HG02884 (cell line): ENCODE data around the gene TMEM132E.

Experiments
- ATAC-seq: cut with Tn5 transposase; IDR thresholded peaks from one replicate; pipeline ENCODE4 v1.9.1; 2021; ENCODE audit warnings: mild to moderate bottlenecking, moderate library complexity; ENCODE audit not compliant: unreplicated experiment

Gene TMEM132E

GRCh38 chr17:34633760-34634159, 54.4 kb downstream of the TMEM132E start:
- no peak for ATAC-seq

DNA sequence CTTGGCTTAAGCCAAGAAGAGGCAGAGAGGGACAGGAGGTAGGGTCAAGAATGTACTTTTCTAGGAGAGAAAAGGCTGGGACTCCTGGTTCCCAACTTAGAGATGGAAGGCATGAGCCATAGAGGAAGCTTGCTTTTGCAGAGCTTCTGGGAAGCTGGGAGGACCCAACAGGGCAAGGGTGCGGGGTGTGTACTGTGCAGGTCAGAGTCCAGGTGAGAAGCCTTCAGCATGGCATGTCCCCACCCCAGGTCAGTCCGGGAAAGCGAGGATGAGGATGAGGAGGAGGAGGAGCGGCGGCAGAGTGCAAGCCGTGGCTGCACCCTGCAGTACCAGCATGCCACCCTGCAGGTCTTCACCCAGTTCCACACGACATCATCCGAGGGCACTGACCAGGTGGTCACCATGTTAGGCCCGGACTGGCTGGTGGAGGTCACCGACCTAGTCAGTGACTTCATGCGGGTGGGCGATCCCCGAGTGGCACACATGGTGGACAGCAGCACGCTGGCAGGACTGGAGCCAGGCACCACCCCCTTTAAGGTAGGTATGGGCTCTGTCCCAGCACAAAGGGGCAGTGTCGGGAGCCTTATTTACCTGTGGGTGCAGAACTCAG, 55.3 kb downstream of the TMEM132E start:
- no peak for ATAC-seq

DNA sequence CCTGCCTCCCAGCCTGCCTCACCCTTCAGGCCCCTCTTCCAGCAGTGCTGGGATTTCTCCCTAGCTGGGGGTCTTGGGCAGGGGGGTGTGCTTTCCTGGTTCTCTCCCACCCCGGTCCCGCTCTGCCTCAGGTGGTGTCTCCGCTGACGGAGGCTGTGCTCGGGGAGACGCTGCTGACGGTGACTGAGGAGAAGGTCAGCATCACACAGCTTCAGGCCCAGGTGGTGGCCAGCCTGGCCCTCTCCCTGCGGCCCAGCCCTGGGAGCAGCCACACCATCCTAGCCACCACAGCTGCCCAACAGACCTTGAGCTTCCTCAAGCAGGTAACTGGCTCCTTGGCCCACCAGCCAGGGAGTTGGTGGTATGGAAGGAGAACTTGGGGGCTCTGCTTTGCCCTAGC, 56.5 kb downstream of the TMEM132E start:
- no peak for ATAC-seq

DNA sequence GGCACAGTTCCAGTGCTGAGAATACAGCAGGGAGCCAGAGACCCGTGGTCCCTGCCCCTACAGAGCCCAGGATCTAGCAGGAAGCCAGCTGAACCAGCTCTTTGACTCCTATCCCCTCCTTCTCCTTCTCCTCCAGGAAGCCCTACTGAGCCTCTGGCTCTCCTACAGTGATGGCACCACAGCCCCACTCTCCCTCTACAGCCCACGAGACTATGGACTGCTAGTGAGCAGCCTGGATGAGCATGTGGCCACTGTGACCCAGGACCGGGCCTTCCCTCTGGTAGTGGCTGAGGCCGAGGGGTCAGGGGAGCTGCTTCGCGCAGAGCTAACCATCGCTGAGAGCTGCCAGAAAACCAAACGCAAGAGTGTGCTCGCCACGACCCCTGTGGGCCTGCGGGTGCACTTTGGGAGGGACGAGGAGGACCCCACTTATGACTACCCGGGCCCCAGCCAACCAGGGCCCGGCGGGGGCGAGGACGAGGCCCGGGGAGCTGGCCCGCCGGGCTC, 57.7 kb downstream of the TMEM132E start:
- ATAC-seq = no peak

DNA sequence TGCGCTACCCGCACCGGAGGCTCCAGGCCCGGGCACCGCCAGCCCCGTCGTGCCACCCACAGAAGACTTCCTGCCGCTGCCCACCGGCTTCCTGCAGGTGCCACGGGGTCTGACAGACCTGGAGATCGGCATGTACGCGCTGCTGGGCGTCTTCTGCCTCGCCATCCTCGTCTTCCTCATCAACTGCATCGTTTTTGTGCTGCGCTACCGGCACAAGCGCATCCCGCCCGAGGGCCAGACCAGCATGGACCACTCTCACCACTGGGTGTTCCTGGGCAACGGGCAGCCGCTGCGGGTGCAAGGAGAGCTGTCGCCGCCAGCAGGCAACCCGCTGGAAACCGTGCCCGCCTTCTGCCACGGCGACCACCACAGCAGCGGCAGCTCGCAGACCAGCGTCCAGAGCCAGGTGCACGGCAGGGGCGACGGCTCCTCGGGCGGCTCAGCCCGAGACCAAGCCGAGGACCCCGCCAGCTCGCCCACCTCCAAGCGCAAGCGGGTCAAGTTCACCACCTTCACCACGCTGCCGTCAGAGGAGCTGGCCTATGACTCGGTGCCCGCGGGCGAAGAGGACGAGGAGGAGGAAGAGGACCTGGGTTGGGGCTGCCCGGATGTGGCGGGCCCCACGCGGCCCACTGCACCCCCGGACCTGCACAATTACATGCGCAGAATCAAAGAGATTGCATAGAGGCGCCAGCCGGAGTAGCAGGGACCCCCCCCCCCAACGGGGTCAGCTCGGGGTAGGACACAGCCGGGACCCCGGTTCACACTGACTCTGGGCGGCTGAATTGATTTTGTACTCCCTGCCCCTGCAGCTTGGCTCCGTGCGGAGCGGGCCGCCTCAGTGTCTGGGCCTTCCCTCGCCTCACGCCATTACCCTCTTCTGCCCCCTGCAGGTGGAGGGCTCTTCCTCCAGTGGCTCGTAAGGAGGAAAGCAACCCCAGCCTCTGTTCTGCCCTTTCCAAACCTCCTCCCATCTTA, 58.5 kb downstream of the TMEM132E start:
- peak; percentile 52 for ATAC-seq

GRCh38 chr17:34638526-34639260, 59.3 kb downstream of the TMEM132E start:
- no peak for ATAC-seq

DNA sequence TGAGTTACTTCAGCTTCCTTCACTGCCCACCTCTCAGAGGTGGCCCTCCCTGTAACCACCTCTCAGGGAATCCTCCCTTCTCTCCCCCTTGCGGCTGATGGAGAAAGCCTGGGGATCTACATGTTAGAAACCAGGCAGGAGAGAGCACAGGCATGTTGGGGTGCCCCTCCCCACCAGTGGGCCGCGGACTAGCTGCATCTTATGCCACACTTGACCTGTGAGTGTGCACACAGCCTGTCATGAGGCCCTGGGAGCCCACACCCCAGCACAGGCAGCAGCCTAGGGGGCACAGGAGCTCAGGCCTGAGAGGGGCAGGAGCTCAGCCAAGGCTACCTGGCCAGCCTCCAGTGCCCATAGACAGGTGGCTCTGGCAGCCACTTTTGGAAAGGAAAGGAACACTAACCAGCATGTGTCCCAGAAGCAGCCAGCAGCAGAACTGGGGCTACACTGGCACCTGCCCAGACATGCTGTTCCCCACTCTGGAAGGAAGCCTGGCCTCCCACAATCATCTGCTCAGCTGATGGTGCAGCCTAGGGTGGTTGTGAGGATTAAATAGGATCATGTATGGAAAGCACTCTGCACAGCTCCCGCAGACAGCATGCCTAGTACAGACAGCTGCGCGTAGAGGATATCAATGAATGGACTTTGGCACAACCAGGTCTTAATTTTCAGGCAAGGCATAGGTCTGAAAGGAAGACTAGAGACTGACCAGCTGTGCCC, 60.5 kb downstream of the TMEM132E start:
- no peak for ATAC-seq

DNA sequence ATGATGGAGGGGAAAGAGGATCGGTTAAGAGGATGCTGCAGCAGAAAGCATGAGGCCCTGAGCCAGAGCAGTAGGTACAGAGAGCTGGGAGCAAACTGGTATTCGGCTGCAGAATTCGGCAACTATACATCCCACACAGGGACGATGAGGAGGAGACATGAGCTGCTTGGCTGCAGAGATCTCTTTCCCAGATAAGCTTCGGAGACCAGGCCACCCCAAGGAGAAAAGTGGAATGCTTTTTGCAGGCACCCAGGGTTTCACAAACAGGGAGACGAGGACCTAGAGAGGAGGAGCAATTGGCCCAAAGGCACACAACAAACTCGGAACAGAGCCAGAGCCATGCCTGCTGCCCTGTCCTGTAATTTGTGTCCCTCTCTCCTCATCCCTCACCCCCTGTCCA, 62.0 kb downstream of the TMEM132E start:
- no peak for ATAC-seq

- no peak for ATAC-seq
Observed at GRCh38 chr17:34644941-34645550, 65.7 kb downstream of the TMEM132E start.

DNA sequence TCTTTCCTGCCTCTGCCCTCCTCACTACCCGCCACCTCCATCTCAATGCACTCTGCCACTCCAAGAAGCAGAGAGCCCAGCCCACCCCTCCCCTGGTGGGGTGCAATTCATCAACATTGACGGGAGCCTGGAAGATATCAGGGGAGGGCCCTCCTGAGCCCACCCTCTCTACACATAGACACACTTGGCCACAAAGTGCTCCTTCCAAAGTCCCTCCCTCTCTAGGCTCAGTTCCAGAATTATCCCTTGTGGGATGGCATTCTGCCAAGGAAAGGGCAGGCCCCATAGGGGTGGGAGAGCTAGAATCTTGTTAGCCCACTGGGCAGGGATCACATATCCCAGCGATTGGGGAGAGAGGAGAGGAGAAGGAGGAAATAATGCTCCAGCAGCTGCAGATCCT, 66.2 kb downstream of the TMEM132E start:
- no peak for ATAC-seq

- ATAC-seq = no peak
Observed at GRCh38 chr17:34647511-34647910, 68.1 kb downstream of the TMEM132E start.

DNA sequence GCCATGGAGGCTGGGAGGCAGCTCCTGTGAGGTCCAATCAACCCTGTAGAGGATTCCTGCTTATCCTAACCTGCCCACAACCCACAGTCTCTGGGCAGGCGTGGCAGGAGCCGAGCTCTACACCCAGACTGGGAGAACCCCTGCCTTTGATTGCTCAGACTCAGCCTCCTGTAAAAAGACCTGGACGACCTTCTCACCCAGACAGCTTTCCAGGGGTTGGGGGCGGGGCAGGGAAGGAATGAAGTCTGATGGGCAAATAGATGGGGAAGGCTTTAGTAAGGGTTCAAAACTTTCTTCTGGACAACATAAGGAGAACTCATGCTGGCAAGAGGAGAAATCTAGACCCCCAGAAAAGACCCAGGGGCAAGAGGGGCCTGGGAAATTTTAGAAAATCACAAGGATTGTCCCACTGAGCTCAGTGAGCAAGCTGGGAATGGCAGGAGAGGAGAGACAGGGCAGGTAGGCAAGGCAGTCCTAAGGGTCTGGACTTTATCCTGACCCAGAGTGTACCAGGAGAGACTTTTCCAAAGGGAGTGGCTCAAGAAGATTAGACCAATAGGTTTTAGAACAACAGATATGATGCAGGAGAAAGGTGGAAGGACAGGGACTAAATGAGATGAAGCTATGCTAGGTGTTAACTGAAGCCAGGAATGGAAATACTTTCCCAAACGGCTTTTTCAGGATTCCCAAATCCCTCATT, 70.8 kb downstream of the TMEM132E start:
- no peak for ATAC-seq

DNA sequence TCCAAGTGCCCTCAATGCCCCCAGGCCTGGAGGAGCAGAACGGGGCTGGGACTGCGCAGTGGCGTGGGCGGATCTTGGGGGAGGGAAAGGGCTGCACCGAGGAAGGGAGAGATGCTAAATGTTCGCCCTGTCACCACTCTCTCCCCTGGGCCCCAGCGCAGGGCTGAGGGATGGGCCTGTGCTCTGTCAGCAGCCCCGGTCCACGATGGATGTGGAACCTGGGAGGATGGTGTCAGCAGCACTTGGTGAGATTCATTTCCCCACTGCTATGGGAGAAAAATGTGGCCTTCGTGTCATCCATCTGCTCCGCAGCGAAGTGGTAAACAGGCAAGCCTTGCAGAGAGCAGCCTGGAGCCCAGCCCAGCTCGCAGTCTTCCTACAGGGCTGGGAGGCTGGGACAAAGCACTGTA, 72.0 kb downstream of the TMEM132E start:
- no peak for ATAC-seq

- ATAC-seq = no peak
Observed at GRCh38 chr17:34652021-34652555, 72.7 kb downstream of the TMEM132E start.

DNA sequence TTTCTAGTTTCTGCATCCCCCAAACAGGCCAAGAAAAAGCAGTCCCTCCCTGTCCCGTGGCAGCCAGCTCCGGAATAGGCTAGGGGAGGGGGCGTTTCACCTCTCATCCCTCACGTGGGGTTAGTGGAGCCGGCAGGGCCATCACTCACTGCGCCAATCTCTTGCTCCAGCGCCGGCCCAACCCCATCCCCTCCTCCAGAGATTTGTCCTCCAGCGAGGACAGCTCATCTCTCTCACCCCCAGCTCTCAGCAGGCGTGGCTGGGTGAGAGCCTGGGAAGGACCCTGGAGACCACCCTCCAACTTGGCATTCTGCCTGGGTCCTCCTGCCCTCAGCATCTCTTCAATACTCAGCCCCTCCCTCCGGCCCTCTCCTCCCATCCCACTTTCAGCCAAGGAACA, 74.1 kb downstream of the TMEM132E start:
- ATAC-seq = no peak

DNA sequence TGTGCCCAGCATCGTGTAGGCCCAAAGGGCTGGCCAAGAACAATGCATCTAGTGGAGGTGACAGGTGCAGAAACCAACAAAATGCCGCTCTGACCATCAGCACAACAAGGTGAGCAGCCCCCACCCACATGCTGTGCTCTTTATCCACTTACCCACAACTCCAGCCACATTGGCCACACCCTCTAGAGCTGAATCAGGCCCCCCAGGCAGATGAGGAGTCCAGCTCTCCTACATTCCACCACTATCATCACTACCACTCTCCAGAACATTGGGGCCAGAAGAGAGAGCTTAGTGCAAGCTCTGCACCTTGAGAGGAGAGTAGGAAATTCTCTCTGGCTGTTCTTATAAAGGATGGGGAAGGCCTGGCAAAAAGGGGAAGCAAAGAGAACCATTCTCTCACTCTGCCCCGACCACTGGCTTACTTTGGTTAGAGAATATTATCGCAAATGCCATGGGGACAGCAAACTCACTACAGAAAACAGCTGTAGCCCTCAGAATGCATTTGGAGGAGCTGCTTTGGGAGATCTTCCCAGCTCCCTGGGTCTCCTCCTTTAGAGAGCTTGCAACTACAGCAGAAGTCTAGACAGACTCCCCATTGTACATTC, 75.0 kb downstream of the TMEM132E start:
- ATAC-seq = no peak

- ATAC-seq = no peak
Observed at GRCh38 chr17:34654881-34655276, 75.5 kb downstream of the TMEM132E start.

DNA sequence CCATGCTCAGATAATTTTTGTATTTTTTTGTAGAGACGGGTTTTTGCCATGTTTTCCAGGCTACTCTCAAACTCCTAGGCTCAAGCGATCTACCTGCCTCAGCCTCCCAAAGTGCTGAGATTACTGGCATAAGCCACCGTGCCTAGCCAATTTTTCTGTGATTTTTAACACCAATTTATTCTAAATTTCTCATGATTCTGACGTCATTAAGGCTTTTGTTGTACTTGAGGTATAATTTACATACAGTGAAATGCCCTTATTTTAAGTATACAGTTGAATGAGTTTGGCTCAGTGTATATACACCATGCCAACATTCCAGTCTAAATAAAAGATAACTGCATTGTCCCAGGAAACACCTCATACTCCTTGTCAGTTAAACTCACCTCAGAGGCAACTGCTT, 77.4 kb downstream of the TMEM132E start:
- no peak for ATAC-seq
